Neural progenitor cell (in vitro differentiated cells): ENCODE measurements around the gene TRIM75.

ENCODE experiments used
- CTCF ChIP-seq: fragments of 200-600 bp; sonication (generic); IDR thresholded peaks from 2 replicates; pipeline ENCODE4 v1.5.1; 2017; ENCODE audit warnings: antibody characterized with exemption, mild to moderate bottlenecking
- EZH2 ChIP-seq: fragments of 200-600 bp; sonication (generic); IDR thresholded peaks from 2 replicates; pipeline ENCODE4 v1.6.1; 2017; ENCODE audit warnings: antibody characterized with exemption, mild to moderate bottlenecking, moderate library complexity

- TF ChIP-seq CTCF, result peak; percentile 21
- no peak for TF ChIP-seq EZH2
These were observed 36.7 kb upstream of the TRIM75 start for GRCh38 chr4:165016971-165017370.
